HG03439 (cell line): ENCODE data around the gene MOCS3.
A peak's percentile ranks its signal among the peaks of the same experiment; 100 is the strongest.

Experiments used
- ATAC-seq: cut with Tn5 transposase; IDR thresholded peaks from one replicate; pipeline ENCODE4 v1.9.1; 2021; ENCODE audit warnings: mild to moderate bottlenecking, moderate library complexity; ENCODE audit not compliant: unreplicated experiment

MOCS3 gene

GRCh38 chr20:50958615-50959542, at the start of gene MOCS3:
Gene MOCS3, plus strand, starts transcription at chr20:50958818. Its CDS starts 25 bp downstream, at chr20:50958843.
- ATAC-seq = peak; percentile 88

GRCh38 chr20:50909413-50909812, 49.2 kb upstream of the MOCS3 start:
- ATAC-seq = no peak

GRCh38 chr20:50911030-50911429, 47.6 kb upstream of the MOCS3 start:
- no peak for ATAC-seq

GRCh38 chr20:50911716-50912115, 46.9 kb upstream of the MOCS3 start:
- no peak for ATAC-seq

GRCh38 chr20:50913690-50914375, 44.8 kb upstream of the MOCS3 start:
- no peak for ATAC-seq

- no peak for ATAC-seq
These were observed 43.2 kb upstream of the MOCS3 start for GRCh38 chr20:50915424-50915823.

- no peak for ATAC-seq
These were observed 42.4 kb upstream of the MOCS3 start for GRCh38 chr20:50916257-50916656.

GRCh38 chr20:50916934-50917333, 41.7 kb upstream of the MOCS3 start:
- ATAC-seq = no peak

- no peak for ATAC-seq
These were observed 40.2 kb upstream of the MOCS3 start for GRCh38 chr20:50918403-50918802.

GRCh38 chr20:50919567-50919966, 39.1 kb upstream of the MOCS3 start:
- no peak for ATAC-seq

GRCh38 chr20:50920997-50921396, 37.6 kb upstream of the MOCS3 start:
- ATAC-seq = no peak

- ATAC-seq = no peak
These were observed 36.7 kb upstream of the MOCS3 start for GRCh38 chr20:50921803-50922501.

- ATAC-seq = no peak
These were observed 34.2 kb upstream of the MOCS3 start for GRCh38 chr20:50924261-50924920.

GRCh38 chr20:50926530-50926929, 32.1 kb upstream of the MOCS3 start:
- ATAC-seq = no peak

- no peak for ATAC-seq
These were observed 30.1 kb upstream of the MOCS3 start for GRCh38 chr20:50928469-50928868.

GRCh38 chr20:50929299-50930138, 29.1 kb upstream of the MOCS3 start:
- peak; percentile 57 for ATAC-seq

GRCh38 chr20:50930139-50930975, 28.3 kb upstream of the MOCS3 start:
- no peak for ATAC-seq

- peak; percentile 23 for ATAC-seq
These were observed 27.7 kb upstream of the MOCS3 start for GRCh38 chr20:50930976-50931305.

GRCh38 chr20:50931306-50932015, 27.2 kb upstream of the MOCS3 start, which contains the start of gene ADNP:
Gene ADNP, minus strand, starts transcription at chr20:50931437. Its CDS starts 27,441 bp downstream, at chr20:50903996.
- peak; percentile 70 for ATAC-seq
